Activated T-cell treated with anti-CD3 and anti-CD28 coated beads for 24 hours (primary cell): ENCODE results near the gene FOXP1.

Source experiments
- DNase-seq: peaks from one replicate; pipeline ENCODE4 v3.0.0-alpha.2; 2020; ENCODE audit warnings: low read depth

The FOXP1 gene

DNA sequence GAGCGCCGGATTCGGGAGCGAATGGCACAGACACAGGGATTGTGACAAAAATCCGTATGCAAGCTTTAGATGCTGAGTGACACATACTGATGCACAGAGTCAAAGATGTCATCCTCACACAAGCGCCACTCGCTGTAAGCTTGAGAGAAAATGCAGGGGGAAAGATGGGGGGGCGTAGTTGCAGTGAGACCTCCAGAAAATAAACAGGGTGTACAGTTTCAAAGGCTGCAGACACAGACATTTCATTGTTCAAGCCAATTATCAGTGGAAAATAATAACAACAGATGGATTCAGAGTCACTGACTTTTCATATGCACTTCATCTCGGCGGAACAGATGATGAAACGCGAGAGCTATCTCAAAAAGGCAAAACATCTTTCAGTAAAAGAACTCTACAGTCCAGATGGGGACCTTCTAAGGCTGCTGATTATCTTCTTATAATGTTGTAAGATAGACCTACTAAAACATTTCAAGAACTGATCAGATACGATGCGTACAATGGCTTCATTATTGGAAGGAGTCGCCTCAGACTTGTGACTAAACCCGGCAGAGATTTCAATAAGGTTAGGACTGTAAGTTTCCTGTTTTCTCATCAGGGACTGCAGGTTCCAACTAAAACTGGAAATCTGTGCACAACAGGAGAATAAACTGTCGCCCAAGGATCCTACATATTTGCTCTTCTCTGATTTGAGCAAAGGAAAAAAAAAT, 275.4 kb downstream of the FOXP1 start:
- no peak for DNase-seq

DNA sequence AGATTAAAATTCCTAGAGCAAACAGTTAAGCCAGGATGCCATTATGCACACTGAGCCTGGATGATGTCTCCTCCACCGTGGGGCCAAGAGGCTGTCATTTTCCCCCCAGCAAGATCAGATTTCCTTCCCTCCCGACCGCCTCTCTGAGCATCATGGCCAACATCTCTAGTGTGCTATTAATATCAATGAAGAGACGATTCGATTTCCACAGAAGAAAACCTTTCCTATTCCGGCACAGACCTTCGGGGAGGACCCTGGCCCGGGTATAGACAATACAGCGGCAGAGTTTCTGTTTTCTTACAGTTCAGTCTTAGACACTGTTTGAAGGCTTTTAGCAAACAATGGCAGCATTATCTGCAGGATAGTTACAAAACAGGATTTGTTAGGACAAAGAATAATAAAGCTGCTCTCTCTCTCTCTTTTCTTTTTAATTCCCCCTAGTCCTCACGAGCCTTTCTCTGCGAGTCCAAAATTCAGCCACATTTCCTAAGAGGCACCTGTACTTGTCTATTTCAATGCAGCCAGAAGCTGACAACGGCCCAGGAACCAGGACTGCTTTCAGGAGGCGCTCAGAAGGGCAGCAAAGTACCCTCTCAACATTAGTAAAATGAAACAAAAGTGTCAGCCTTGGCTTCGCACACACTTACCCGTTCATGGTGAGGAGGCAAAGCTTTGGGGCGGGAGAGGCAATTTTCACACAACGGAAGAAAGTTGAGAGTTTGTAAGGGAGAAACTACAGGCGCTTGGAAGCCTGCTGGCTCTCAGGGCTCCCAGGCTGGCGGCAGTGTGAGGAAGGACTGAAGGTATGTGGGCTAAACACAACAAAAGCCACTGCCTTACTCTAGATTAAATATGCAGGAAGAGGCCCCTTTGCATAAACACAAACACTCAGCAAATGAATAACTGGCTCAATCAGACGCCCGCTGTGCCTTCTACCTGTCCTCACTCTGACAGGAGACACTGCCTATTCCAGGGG, 278.0 kb downstream of the FOXP1 start:
- no peak for DNase-seq

DNA sequence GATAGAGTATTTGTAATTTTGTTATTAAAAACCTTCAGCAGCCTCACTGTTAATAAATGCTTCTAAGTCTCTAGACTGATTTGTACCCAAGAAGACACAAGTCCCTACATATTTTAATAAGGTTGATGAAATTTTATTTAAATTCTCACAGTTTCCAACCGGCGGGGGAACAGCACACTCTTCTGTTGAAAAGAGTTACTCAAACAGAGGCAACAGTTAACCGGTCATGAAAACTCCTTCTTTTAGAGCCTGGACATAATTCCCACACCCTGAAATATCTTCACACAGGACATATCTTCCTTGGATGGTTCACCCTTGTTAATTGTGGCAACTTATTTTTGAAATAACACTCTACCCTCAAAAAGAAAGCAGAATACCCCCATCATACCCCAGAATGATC, 278.8 kb downstream of the FOXP1 start:
- no peak for DNase-seq

DNA sequence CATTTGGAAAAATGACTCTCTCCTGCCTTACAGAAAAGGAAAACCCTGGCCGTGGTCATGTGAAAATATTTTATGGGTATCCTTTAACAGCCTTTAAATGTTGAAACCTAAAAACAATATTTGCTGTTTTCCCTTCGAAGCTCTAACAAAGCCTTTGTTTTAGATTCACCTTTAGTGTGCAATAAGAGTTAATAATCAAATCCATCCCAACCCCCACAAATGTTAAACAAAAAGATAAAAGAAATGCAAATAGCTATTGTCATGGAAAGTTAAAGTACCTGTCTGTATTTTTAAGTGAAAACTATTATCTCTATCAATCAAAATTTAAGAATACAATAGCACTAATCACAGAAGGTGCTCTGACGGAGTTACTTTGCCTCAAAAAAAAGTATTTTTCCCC, 279.3 kb downstream of the FOXP1 start:
- DNase-seq: no peak

DNA sequence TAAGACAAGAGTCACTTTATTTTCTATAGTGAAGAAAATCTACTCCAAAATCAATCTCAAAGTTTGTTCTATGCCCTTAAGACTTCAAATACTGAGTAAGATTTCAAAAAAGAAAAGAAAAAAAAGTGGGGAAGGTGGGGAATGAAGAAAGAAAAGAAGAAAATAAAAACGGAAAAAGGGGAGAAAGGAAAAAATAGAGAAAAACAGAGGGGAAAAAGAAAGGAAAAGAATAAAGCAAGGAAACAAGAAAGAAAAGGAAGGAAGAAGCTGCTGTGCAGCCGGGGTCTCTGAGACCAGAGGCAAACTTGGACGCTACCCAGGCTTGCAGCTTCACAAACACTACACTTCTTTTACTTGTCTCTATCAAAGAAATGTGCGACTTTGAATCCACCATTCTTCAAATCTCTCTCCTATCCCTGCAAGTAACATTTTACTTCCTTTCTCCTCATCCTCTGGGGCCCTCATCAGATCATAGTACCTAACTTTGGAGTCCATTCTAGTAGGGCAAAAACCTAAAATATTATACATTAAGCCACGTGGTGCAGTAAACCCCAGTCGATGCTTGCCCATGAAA, 279.8 kb downstream of the FOXP1 start:
- no peak for DNase-seq

DNA sequence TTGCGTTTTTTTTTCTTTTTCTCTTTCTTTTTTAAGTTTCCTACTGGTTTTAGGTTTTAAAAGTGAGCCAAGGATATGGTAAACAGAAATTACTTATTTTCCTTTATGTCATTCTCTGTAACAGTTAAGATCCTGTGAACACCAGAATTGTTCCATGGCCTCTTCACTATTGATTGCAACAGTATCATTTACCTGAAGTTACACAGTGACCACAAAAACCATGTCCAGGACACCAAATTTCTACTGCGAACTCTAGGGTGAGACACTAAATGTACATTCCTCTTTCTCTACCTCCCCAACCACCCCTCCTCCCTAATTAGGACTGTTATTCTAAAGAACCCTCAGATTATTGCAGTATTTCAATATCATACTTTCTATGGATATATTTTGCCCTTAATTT, 280.9 kb downstream of the FOXP1 start:
- DNase-seq: no peak

DNA sequence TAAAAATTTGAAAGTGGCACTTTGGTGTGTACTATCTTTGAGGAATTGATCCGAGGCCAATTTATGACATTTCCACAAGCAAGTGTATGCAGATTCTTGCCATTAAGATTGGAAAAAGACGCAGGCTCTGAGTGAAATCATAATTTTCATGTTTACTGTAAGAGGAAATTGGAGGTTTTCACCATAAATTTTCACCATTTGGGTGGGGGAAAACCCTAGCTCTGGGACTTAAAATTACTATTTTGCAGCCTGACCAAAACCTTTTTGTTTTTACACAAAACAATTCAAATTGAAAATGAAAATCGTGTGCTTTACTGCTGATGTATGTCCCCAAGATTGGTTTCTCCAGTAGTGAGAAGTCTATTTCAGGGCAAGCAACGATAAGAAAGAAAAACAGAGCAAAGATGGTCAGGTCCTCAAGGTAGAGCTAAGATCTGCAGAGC, 282.6 kb downstream of the FOXP1 start:
- DNase-seq: no peak

DNA sequence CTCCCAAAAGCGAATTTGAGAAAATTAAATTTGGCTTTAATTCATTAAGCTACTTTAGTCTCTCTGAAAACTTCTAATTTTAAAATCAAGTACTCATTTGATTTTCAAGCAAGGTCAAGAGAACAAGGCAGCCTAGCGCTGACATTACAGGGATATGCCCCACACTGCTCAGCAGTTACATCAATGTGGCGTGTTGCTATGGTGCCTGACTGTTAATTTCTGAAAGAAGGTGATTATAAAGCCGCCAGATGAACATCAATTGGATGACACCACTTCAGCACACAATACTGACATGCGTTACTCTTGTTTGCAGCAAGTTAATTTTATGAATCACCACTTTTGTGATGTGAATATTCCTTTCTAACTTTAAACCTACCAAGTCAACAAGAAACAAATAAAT, 284.4 kb downstream of the FOXP1 start:
- DNase-seq: no peak

DNA sequence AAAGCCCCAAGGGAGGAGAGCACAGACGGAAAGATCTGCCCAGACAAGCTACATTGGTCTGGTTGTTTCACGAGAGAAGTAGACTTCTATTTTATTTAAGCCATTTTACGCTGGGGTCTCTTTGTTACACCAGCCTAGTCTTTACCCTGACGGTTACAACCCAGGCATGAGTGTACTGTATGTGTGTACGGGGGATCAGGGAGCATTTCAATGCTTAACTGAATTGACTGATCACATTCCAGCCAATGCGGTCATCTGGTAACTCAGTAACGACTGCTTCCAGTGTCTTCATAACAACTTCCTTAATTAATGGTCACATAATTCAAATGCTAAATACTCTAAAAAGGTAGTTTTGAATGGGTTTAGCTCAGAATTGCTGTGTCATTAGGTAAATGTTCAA, 288.6 kb downstream of the FOXP1 start:
- DNase-seq: no peak

DNA sequence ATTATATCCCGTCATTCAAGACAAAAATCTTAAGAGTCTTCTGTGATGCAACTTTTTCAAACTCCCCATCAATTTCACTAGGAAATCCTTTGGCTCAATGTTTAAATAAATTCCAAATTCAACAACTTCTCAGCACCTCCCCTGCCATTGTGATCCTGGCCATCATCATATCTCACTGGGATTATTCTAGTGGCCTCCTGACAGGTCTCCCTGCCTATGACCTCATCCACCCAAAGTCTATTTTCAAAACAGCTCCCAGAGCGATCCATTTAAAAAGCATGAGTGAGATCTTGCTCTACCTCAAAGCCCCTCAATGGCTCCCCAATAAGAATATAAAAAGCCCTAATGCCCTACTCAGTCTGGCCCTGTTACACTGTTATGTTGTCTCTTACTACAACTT, 293.2 kb downstream of the FOXP1 start:
- no peak for DNase-seq

DNA sequence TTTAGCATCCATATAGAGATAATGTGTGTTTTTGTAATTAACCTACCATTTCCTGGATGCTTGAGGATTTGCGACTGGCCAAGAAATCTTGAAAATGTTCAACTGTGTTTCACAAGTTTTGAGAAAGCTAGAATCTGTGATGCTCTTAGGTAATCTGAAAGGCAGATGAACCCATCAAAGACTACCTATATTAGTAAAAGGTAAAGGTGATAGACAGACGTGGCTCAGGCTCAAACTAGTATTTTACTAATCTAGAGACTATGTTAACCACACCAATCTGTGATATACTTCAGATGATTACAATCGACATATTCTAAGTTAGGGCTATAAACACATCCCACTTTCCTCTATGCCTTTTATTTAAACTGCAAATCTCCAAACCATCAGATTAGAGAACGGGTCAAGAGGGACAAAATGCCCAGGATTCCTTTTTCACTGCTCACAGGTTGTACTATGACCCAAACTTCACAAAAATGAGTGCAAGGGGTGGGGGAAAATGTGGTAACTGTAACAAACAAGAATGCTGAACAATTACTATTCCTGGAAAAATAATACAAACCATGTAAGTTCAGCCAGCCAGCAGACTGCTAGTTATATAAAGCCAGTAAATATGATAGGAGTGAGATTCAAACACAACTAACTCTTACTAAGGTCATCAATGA, 295.1 kb downstream of the FOXP1 start:
- no peak for DNase-seq

DNA sequence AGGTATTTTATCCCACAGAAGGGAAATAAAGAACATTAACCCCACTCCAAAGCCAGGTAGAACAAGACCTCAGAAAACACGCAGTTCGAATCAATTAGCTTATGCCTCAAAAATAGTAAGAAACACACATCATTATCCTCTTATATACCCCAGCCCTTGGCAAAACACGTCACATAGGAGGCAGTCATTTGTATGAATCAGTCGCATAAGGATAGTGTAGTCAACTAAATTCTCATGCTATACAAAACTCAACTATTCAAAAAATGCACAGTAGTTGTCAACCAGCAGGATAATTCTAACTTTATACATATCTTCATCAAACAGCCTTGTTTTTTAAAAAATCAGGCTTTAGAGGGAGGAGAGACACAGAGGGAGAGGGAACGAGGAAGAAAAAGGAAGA, 298.4 kb downstream of the FOXP1 start:
- no peak for DNase-seq

DNA sequence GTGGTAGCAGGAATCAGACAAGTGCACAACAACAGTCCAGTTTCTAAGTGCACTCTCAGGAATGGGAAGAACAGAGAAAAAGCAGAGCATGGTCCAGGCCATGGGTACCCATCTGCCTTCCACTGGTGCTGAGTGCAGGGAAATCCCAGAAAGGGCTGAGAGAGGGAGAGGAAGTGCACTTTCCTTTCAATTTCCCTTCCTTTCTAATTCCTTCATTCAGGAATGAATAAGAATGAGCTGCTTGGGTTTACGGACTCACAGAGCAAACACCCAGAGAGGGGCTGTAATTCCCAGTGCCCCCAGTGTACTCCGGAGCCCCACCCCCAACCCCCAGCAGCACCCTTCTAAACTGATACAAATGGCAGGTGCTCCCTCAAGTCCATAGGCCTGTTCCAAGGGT, 300.6 kb downstream of the FOXP1 start:
- DNase-seq: no peak

DNA sequence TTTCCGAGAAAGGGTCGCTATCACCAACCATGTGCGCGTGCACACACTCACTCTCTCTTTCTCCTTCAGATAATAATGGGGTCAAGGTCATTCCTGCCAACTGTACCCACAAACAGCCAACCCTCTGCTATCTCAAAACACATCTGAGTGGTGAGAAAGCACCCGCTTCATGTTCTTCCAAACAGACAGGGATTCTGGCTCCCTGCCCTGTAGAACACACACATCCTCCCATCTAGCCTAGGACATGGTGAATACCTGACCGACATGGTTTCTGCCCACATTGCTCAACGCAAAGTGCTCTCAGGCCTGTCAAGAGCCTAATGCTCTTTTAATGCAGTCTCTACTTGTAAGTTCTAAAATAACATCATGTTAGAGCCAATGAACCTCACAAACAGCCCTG, 302.2 kb downstream of the FOXP1 start:
- DNase-seq: no peak

DNA sequence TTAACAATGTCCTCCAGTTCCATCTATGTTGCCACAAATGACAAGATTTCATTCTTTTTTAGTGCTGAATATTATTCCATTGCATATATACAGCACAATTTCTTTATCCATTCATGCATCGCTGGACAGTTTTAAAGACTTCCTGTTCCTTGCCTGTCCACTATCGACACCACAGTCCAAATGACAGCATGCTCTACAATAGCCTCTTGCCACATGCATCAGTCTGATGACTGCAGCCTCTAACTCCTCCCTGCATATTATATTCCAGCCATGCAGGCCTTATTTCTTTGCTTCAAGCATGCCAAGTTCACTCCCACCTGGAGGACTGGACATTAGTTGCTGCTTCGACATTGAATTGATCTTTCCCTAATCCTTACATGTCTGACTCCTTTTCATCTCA, 306.2 kb downstream of the FOXP1 start:
- DNase-seq: no peak

DNA sequence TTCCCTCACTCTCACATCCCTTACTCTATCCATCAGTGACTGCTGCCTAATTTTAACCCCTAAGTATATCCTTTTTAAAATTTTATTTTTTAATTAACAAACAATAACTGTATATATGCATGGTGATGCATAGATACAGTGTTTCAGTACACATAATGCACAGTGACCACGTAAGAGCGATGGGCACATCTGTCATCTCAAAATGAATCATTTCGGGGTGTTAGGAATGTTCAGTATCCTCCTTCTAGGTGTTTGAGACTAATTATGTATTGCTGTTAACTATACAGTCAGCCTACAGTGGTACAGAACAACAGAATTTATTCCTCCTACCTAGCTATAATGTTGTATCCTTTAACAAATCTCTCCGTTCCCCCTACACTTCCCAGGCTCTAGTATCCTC, 307.0 kb downstream of the FOXP1 start:
- DNase-seq: no peak

DNA sequence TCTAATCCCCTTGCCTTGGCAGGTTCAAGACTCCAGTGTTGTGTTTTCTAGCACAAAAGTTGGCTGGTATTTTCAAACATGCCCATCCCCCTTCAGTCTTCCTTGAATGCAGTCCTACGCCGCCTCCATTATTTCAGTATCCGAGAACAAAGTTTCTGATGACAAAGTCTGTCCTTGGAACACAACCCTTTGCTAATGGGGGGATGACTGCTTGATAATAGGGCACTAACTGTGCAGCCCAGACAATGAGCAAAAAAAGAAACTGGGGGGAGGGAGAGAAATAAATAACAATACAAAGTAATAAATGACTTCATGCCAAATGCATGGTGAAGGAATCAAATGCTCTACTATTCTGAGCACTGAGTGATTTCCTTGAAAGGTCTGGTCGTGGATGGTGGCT, 310.1 kb downstream of the FOXP1 start:
- no peak for DNase-seq

DNA sequence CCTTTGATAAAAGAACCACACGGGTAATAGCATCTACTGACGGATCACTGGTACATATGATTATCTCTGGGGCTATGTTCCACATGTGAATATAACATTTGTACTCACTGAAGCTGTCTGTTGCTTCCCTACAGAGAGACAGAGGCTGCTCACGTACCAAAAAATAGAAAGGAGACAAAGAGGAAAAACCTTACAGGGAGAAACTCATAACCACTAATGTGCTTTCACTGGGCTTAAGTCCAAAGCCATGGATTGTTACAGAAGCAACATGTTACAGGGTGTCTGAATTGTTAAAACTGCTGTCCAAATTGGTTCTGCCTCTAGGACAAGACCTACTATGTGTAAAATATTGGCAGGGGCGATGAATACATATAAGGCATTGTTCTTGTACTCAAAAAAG, 311.9 kb downstream of the FOXP1 start:
- no peak for DNase-seq

DNA sequence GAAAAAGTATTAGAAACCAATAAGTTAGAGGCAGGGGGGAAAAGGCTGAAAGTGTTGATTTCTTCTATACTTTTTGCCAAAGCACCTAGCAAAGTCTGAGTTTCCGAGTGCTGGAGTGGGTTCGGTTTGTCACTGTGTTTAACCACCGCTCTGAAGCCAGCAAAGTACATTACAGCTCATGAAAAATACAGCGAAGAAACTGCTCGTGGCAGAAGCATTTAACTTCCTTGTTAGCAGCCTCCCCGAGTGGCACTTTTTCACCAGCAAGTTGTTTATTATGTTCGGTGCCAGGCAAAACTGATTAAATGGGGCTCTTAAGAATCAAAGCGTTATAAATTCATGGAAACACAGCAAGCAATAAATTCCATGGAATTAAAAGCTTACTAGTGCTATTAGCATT, 313.6 kb downstream of the FOXP1 start:
- DNase-seq: no peak

DNA sequence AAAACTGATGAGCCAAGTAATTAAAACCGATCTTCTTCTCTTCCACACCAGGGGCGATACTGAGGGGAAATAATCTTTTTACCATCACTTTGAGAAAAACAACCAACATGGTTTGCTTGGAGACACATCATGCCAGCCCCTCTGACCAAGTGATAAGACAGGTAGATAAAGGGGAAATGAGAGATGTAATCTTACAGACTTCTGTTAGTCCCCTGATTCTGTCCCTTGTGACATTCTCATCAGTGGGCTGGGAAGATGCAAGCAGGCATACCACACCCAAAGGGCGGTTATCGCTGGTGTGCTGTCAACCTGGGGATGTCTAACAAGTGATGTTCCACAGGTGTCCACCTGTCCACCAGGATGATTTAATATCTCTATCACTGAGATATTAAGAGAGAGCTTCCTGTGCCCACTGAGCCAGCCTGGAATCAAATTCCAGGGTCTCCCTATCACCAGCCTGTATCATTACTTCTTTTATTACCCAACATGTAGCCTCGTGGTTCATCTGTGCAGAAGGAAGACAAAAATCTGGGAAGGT, 315.0 kb downstream of the FOXP1 start:
- no peak for DNase-seq

DNA sequence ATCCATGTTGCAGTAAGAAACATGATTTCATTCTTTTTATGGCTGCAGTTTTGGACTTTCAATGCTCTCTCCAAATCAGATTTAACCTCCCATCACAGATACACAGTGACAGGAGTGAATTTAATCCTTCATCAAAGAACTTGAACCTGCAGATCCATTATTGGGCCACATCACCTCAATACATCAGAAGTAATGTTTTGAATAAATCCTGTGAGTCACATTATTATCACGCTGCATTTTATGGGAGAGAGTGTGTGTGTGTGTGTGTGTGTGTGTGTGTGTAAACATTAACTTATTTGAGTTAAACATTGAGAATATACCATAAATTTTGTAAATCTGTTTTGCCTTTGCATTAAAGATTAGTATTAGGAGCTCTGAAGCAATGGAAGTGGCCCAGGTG, 316.7 kb downstream of the FOXP1 start:
- DNase-seq: no peak

DNA sequence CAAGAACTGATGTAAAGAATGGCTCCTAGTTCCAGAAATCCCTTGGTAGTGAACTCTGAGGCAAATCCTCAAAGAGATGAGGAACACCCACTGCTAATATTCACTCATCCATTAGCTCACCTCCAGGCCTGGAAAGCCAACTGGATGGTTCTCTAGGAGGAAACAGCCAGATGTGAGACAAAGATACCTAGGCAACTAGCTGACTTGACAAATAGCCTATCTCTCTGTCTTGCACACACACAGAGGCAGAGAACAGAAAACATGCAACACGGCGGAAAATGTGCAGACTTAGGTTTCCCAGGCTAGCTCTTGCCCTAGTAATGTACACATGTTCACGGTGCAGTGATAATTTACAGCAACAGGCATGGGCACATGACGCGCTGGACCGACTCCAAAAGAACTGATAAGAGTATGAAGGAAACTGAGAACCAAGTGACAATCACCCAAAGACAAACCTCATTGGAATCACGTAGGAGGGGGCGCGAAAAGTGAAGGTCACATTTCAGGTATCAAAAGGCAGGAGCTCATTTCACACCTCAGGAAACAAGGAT, 318.1 kb downstream of the FOXP1 start:
- no peak for DNase-seq
